Measurements from ENCODE around the gene FALEC. TPM values are rescaled to one million over a fixed set of nuclear protein-coding genes. Genes with fewer than 3 reads are reported as not detected.
A peak's percentile ranks its signal among the peaks of the same experiment; 100 is the strongest.

FALEC gene
- polyA plus RNA-seq, 2 of the 4 experiments (the other 2 are of a cell fraction): 0.36 to 0.80 TPM

DNA sequence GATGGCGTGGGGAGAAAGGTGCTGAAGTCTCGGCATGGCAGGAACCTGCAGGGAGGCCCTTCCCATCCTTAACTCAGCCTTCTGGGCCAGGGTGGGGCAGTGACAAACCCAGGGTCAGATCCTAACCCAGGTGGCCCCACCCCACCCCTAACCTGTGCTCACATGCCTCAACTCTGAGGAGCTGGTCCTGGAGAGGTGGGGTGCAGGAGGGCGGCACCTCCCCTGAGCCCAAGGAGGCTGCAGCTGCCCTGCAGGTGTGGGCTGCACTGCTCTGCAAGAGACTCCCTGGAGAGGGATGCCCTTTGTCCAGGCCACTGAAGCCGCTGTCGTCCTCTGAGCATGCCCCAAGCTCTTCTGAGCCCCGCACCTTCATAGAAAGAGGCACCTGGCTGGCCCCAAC lies 18.4 kb downstream of the FALEC start:
- WGBS (ENCODE audit: missing lambda C conversion rate): 83% methylated on average over 6 of the region's 6 CpGs
- Histone ChIP-seq H3K27ac (no peak overlapping the region), H3K4me3 (no peak overlapping the region), H3K9me3 (no peaks in the 10 kb centered on the region), H3K4me2 (no peak overlapping the region), H3K4me1 (peaks cover 40% of the 10 kb centered on the region)
- CTCF ChIA-PET: interaction anchor here (0.6 to 7.3 kb wide), 9 partner anchors 10 to 451 kb away, joined by 3 to 114 read pairs (median 27); partner anchors contain the start of genes ADAMTSL4, ECM1 and FALEC
- ATAC-seq (no peak), FAIRE-seq (no peak), DNase-seq (ENCODE audit: low read depth in 1 of 2, low spot score in 1 of 2) (no peak)
- POLR2A ChIA-PET: no interaction called here
- TF ChIP-seq CHD4 (IDR thresholded peaks at IDR 0.05; ENCODE audit: borderline replicate concordance) (no peak), POLR2A (IDR thresholded peaks at IDR 0.05; ENCODE audit: low read length) (no peak), NFE2L2 (conservative IDR thresholded peaks at IDR 0.05; ENCODE audit: low read length) (no peak)
- TF ChIP-seq, protein P1, sequence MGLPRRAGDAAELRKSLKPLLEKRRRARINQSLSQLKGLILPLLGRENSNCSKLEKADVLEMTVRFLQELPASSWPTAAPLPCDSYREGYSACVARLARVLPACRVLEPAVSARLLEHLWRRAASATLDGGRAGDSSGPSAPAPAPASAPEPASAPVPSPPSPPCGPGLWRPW (IDR thresholded peaks at IDR 0.05): no peak
- TF ChIP-seq, protein P2, sequence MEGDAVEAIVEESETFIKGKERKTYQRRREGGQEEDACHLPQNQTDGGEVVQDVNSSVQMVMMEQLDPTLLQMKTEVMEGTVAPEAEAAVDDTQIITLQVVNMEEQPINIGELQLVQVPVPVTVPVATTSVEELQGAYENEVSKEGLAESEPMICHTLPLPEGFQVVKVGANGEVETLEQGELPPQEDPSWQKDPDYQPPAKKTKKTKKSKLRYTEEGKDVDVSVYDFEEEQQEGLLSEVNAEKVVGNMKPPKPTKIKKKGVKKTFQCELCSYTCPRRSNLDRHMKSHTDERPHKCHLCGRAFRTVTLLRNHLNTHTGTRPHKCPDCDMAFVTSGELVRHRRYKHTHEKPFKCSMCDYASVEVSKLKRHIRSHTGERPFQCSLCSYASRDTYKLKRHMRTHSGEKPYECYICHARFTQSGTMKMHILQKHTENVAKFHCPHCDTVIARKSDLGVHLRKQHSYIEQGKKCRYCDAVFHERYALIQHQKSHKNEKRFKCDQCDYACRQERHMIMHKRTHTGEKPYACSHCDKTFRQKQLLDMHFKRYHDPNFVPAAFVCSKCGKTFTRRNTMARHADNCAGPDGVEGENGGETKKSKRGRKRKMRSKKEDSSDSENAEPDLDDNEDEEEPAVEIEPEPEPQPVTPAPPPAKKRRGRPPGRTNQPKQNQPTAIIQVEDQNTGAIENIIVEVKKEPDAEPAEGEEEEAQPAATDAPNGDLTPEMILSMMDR (IDR thresholded peaks at IDR 0.05): no peak
- TF ChIP-seq, protein P3, sequence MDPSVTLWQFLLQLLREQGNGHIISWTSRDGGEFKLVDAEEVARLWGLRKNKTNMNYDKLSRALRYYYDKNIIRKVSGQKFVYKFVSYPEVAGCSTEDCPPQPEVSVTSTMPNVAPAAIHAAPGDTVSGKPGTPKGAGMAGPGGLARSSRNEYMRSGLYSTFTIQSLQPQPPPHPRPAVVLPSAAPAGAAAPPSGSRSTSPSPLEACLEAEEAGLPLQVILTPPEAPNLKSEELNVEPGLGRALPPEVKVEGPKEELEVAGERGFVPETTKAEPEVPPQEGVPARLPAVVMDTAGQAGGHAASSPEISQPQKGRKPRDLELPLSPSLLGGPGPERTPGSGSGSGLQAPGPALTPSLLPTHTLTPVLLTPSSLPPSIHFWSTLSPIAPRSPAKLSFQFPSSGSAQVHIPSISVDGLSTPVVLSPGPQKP (IDR thresholded peaks at IDR 0.05; ENCODE audit: low read depth, low read length): no peak
- TF ChIP-seq, protein P4, sequence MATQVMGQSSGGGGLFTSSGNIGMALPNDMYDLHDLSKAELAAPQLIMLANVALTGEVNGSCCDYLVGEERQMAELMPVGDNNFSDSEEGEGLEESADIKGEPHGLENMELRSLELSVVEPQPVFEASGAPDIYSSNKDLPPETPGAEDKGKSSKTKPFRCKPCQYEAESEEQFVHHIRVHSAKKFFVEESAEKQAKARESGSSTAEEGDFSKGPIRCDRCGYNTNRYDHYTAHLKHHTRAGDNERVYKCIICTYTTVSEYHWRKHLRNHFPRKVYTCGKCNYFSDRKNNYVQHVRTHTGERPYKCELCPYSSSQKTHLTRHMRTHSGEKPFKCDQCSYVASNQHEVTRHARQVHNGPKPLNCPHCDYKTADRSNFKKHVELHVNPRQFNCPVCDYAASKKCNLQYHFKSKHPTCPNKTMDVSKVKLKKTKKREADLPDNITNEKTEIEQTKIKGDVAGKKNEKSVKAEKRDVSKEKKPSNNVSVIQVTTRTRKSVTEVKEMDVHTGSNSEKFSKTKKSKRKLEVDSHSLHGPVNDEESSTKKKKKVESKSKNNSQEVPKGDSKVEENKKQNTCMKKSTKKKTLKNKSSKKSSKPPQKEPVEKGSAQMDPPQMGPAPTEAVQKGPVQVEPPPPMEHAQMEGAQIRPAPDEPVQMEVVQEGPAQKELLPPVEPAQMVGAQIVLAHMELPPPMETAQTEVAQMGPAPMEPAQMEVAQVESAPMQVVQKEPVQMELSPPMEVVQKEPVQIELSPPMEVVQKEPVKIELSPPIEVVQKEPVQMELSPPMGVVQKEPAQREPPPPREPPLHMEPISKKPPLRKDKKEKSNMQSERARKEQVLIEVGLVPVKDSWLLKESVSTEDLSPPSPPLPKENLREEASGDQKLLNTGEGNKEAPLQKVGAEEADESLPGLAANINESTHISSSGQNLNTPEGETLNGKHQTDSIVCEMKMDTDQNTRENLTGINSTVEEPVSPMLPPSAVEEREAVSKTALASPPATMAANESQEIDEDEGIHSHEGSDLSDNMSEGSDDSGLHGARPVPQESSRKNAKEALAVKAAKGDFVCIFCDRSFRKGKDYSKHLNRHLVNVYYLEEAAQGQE (IDR thresholded peaks at IDR 0.05): no peak

DNA sequence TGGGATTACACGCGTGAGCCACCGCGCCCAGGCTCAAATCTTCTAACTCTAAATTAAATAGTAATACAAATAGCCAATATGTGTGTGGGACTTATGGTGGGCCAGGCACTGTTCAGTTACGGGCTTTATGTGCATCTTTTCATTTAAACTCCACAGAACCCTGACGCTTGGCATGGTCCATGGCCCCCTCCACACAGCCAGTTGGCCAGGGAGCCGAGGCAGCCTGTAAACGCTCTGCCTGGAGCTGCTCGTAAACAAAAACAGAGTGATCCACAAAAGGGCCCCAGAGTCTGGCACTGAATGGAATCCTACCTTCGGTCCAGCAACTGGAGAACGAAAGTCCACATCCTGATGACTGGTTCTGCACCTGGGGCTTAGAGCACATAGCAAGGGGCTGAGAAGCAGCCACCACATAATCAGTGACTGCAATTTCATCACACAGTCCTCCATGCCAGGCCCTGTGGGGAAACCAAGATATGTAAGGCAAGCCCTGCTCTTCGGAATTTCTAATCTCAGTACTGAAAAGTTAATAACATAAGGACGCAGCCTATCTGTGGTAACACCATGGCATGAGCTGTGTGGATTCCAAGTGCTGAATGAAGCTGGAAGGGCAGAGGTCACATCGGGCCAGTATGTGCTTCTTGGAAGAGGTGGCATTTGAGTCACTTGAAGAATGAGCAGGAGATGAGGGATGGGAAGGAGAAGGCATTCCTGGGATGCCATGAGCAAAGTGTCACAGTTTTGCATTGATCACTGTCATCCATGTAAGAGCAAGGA lies 20.1 kb downstream of the FALEC start:
- Histone ChIP-seq H3K4me3 (no peak overlapping the region), H3K4me1 (peaks cover 37% of the 10 kb centered on the region), H3K4me2 (peak overlapping the region; percentile 38), H3K27ac (peak overlapping the region in 1 of 2 experiments; percentile 34; a peak in 1 of 6 replicates), H3K9me3 (no peaks in the 10 kb centered on the region)
- ATAC-seq (no peak), FAIRE-seq (no peak), DNase-seq (ENCODE audit: low read depth in 1 of 2, low spot score in 1 of 2) (peak in 1 of 2 experiments; percentile 50)
- TF ChIP-seq SREBF2 (IDR thresholded peaks at IDR 0.05): no peak
- TF ChIP-seq, protein P5, sequence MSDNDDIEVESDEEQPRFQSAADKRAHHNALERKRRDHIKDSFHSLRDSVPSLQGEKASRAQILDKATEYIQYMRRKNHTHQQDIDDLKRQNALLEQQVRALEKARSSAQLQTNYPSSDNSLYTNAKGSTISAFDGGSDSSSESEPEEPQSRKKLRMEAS (IDR thresholded peaks at IDR 0.05): no peak
- no peak for TF ChIP-seq RAD21 (conservative IDR thresholded peaks at IDR 0.05 in 1 of 2, IDR thresholded peaks at IDR 0.05 in 1 of 2)
- no peak for TF ChIP-seq FOSL2 (IDR thresholded peaks at IDR 0.05)
- TF ChIP-seq FOSL2 (CRISPR knock-in tag; IDR thresholded peaks at IDR 0.05): no peak
- no peak for TF ChIP-seq ZNF302 (CRISPR knock-in tag; IDR thresholded peaks at IDR 0.05)
- TF ChIP-seq TFCP2L1 (CRISPR knock-in tag; IDR thresholded peaks at IDR 0.05): no peak
- TF ChIP-seq, protein P3 (IDR thresholded peaks at IDR 0.05; ENCODE audit: low read depth, low read length): no peak
- ChIA-PET POLR2A (interaction anchor here (0.9 kb wide), 1 partner anchor 10 kb away, joined by 3 read pairs; no protein-coding TSS in a partner anchor), CTCF (interaction anchor here (0.8 to 7.3 kb wide), 10 partner anchors 10 to 280 kb away, joined by 3 to 114 read pairs (median 4); partner anchors contain the start of genes ADAMTSL4, ECM1 and FALEC)
- 77% methylated on average over 14 of the region's 14 CpGs for WGBS (ENCODE audit: missing lambda C conversion rate)
